EH (cell line): Measurements from ENCODE around the gene PRSS56.

Experiments
- DNase-seq: peaks from one replicate; pipeline ENCODE4 v3.0.0-alpha.2; 2015; ENCODE audit warnings: low read depth

PRSS56 gene

GRCh38 chr2:232519581-232520438, at the start of gene PRSS56:
TSS of gene PRSS56 (plus strand) at chr2:232520388. CDS start at chr2:232520599, 211 bp downstream.
- no peak for DNase-seq

GRCh38 chr2:232473467-232473890, 46.7 kb upstream of the PRSS56 start:
- peak; percentile 14 for DNase-seq

- DNase-seq = no peak
Measured at GRCh38 chr2:232476045-232476444, 44.1 kb upstream of the PRSS56 start.

DNA sequence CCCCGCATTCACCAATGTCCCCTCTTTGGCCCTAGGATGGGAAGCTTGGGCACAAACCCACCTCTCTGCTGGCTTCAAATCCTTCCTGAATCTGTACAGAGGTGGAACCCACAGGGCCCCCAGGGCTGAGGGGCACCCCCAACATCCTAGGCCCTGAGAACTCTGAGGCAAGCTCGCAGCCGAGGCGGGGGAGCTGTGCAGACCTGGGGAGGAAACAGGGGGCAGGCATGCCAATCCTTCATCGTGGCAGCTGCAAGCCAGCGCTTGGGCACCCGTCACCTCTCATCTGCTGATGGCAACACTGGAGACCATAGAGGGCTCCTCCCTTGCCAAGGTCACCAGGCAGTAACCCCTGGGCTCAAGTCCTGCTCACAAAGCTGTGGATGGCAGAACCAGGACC, 43.4 kb upstream of the PRSS56 start:
- DNase-seq = no peak

GRCh38 chr2:232477751-232478510, 42.3 kb upstream of the PRSS56 start:
- DNase-seq = no peak

DNA sequence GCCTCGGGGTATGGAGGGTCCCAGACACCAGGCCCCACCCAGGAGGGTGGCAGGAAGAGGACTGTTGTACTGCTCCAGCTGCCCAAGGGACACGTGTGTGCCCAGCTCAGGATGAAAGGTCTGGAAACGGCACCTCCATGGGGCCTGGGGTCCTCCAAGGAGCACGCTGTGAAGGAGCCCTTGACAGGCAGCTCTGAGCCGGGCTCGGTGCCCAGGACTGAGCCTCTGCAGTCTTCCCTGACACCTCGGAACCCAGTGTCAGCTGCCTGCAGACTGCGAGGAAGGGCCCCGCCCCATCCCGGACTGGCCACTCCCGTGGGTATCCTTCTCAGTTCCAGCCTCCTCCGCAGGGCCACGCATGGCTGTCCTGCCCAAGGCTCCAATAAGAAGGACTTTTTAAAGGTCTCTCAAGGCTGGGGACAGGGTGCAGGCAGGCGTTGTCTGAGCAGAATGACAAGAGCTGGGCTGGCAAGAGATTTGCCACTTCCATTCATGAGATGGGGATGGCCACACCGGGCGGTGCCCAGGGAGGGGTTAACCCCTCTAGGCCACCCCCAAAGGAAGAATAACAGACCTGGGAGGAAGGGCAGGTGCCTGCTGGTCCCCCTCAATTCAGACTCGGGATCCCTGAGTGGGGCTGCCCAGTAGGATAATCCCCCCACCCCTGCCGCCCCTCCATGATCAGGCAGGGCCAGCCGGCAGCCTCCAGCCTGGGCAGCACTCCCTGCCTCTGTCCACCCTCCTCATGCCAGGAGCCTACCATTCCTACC, 41.4 kb upstream of the PRSS56 start:
- no peak for DNase-seq

DNA sequence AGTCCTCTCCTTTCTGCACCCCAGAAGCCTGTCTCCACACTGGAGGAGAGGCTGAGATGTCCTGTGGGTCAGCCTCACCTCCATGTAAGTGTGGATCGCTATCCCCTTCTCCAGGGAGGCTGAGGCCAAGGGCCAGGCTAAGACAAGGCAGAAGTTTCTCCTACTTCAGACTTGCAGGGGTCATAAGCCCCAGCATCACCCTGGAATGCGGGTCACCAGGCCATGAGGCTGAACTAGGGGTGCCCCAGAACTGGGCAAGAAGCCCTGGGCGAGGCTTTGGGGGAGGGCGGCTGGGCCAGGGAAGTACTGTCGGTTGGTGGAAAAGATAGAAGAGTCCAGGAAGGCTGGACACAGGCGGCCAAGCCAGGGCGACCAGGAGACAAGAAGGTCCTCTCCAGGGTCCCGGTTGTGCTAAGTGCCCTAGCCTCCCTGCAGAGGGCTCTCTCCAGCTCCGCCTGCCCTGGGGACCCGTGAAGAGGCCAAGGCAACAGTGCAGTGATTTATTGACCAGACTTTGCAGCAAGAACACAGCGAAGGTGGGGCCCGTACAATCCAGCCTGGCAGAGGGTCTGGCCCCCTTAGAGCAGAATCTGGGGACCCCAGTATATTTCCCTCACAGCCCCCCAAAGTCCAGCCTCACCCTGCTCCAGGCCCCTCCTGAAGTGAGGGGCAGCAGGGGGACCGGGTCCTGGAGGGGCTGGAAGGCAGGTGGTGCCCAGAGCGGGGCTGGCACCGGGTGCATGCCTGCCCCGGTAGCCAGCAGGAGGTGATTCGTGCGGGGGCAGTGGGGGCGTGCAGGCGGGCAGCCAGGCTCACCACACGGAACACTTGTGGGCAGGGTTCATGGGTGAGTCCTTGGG, 40.6 kb upstream of the PRSS56 start:
- no peak for DNase-seq

DNA sequence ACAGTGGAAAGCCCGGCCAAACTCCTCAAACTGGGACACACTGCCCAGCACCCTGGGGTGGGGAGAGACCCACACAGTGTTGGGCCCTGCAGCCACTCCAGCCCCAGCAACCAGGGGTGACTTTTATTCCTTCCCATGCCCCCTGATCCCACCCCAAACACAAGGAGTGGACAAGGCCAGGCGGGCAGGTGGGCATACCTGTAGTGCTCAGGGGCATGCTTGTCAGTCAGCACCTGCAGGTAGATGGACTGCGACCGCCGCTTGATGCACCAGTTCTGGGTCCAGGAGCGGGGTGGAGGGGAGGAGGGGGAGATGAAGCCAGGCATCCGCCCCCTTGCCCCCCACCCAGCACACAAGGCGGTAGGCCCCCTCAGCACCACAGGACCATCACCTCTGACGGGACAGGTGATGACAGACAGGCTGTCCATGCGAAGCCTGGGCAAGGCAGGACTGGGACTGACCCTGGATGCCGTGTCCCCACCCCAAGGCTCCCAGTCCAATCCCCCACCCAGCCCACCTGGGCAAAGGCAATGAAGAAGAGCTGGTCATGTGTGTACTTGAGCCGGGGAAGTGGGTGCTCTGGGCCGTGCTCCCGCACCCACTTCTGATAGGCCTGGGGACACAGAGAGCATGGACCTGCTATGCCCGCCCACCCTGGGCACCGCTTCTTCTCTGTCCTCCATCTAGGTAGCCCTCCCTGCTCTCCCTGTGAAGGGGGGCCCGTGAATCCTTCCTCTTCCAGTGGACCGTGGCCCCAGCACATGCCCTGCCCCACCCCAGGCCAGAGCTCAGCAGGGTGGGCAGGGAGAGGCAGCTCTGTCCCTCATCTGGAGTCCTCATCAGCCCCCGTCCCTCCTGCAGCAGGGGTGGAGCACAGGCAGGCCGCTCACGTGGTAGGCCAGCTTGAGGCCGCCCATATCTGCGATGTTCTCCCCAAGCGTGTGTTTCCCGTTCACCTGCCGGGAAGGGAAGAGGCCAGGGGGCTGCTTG, 39.7 kb upstream of the PRSS56 start:
- DNase-seq = no peak

DNA sequence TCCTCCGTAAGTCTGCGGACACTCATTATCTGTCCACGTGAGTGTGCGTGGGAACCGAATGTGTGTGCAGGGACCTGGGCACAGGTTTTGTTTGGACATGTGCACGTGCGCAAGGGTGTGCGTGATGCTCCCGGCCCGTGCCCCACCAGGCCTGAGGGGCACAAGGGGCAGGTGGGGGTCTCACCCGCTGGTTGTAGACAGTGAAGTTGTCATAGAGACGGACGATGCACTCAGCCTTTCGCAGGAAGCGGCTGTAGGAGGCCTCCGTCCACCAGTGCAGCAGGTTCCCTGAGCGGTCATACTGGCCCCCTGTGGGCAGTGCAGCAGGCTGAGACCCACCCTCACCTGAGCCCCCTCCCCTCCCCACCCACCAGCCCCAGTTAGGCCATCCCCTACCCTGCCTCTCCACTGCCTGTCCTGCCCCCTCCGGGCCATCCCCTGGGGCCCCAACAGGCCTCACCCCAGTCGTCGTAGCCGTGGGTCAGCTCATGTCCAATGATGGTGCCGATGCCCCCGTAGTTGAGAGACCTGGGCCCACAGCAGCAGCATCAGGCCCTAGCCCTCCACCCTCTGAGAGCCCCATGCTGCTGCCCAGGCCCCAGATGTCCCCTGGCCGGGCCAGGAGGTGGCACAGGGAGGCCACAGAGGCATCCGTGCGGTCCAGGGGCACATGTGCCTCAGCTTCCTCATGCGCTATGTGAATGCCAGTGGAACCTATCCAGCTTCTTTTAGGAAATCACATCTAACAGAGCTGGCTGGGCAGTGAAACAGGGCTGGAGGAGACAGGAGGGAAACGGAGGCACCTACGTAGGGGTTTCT, 38.7 kb upstream of the PRSS56 start:
- no peak for DNase-seq

DNA sequence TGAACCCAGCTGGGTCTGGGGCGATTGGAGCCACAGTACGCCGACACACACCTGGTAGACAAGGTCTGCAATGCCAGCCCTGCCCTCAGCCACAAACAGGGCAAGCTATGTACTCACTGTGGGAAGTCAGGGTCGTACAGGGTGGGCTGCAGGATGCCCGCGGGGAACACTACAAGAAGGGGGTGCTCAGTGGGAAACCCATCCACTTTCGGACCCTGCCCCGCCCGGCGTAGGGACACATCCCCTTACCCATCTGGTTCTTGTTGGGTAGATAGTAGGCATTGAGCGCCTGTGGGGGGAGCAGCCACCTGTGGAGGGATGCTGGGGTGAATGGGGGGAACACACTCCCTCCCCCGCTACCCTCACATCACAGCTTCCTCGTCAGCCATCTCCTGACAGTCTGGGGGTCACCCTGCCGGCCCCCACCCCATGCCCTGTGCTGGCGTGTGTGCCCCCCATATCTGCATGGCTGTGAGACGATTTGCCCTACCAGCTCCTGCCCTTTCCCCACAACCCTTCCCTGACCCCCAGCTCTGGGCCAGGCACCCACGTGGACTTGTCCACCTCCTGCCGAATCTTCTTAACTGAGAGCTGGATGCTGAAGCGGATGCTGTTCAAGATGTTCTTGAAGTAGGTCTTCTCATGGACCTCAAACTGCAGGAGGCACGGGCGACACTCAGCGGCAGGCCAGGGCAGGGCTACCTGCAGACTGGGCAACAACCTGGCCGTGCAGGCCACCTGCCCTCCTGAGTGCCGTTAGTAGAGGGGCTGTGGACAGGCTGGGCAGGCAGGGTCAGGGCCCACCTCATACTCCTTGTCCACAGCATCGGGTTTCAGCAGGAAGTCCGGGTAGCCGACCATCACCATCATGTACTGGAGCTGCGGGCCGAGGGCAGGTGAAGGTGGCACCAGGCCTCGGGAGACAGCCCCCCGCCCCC, 37.6 kb upstream of the PRSS56 start:
- DNase-seq = no peak

DNA sequence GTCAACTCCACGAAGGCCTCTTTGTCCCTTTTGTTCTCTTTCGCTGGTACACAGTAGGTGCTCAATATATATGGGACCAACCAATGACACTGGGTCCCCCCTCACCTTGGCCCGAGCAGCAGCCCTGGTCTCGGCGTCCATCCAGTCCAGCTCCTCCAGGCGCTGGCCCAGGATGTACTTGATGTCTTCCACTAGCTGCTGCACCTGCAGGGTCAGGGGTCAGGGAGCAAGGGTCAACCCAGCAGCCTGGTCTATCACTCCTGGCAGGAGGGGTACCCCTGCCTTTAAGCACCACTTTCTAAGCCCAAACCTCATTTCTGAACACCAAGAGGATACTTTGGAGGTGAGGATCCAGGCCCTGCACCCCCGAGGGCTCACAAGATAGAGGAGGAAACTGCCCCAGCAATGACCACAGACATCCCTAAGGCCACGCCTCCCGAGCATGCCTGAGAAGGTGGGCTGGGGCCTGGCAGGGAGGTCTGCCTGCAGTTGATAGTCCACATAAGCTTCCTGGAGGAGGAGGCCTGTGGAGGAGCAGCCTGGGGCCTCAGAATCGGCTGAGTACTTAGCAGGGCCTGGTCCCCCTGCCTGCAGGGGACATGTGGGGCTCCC, 36.8 kb upstream of the PRSS56 start:
- DNase-seq = no peak

DNA sequence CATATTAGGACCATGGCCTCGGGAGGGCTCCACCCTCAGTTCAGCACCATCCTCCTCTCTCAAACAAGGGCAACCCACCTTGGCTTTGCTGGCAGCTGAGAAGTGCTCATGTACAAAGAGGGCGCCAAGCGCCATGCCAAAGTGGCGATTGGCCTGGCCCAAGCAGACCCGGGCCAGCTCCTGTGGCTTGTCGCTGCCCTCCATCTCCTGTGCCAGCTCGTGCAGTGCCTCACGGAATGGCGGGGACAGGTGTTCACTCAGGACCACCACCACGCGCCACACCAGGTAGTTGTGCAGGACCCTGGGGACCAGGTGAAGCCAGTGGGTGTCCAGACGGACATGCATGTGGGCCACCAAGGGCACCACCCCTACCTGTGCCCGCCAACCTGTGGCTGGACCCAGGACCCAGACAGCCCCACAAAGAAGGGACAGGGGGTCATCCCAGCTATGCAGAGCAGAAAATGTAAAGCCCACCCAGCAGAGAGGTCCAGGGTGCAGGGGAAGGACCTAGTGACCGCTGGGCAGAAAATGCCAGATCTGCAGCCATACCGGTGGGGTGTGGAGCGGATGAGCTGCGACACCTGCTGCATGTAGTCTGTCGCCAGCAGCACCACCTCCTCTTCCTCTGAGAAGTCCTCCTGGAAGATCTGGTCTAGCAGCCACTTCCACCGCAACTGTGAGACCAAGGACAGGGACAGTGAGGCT, 36.1 kb upstream of the PRSS56 start:
- DNase-seq = no peak

- no peak for DNase-seq
Measured at GRCh38 chr2:232484628-232485347, 35.4 kb upstream of the PRSS56 start.

DNA sequence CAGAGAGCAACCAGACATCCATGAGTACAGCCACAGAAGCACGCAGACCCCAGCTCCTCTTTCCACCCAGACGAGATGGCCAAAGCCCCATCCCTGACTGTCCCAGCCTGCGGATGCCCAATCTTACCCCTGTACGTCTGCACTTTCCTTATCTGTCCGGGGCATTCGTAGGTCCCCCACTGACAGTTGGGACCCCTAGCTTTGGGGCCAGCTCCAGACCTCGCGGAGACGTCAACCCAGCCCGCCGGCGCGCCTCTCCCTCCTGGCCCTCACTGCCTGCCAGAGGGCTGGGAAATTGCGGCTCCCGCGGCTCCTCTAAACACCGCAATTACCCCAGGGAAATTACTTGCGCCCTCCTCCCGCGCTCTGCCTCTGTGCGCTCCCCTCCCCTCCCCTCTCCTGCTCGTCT, 34.8 kb upstream of the PRSS56 start:
- DNase-seq = no peak

- no peak for DNase-seq
Measured at GRCh38 chr2:232485757-232486557, 34.2 kb upstream of the PRSS56 start.
